Left ventricle myocardium superior (tissue), 1 donor: ENCODE measurements around the gene CCDC80. TPM values are rescaled to one million over a fixed set of nuclear protein-coding genes. Genes with fewer than 3 reads are reported as not detected.
A peak's percentile ranks its signal among the peaks of the same experiment; 100 is the strongest.
"Not testable (repeated sequence)": the region's sequence is repeated elsewhere in the genome, so short reads cannot be mapped to it uniquely, and the experiment has no call there.

Experiments used
- ATAC-seq: fragments of 200-7000 bp; cut with Tn5 transposase; one replicate; pipeline ENCODE4 v1.9.1; 2020; ENCODE audit warnings: mild to moderate bottlenecking, moderate library complexity
- DNase-seq: peaks from one replicate; pipeline ENCODE4 v3.0.0-alpha.2; 2020
- intact Hi-C: fragments of 100-400 bp; cut with micrococcal nuclease; formaldehyde crosslinking; loops from one replicate; pipeline ENCODE4 v1.11.0; 2022
- total RNA-seq: library from RNA; stranded (reverse); fragmentation: NEBNext Ultra II Directional; extraction: Animal tissue kit (Norgen Biotek cat#: 25700); gene quantifications from one replicate; pipeline ENCODE4 v1.2.1, GENCODE V29; 2021
- donor health status: DM: no; HTN: yes; CAD: no; lungs with severe emphysema.

The CCDC80 gene
- total RNA-seq, 1 donor from 2014 or later = 80.0 TPM

DNA sequence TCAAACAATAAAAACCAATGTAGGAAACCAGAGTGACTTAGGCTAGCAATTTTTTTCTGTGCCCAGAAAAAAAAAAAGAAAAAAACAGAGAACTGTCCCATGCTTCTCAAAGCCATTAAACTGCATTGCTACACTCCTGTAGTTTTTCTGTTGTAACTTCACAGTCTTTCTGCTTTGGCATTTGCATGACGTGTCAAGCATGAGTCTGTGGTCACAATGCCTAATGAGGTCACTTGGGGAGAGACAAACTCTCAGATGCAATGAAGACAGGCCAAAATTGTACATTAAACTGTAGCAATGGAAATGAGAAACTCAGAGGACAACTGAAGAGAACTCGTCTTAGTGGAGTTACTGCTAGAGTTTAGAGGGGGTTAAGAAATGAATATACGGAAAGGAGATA is 30.8 kb downstream of the CCDC80 start:
- intact Hi-C loops = no loop called here
- no peak for ATAC-seq
- no peak for DNase-seq

DNA sequence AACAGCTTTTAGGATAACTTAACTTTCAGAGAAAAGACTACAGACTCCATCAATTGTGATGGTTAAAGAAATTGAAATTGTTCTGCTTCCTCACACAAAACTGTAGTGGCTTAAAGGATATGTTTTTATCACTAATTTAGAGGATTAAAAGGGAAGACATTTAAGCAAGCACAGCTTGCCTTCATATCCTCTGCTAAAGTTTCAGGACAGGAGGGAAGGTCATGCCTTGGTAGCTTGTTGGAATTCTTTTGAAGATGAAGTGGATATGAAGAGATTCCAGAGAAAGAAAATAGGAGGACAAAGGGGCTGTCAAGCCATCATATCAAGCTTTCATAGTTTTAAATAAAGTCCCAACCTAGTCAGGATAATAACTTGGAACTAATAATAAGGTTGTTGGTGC is 33.1 kb downstream of the CCDC80 start:
- intact Hi-C loops = no loop called here

DNA sequence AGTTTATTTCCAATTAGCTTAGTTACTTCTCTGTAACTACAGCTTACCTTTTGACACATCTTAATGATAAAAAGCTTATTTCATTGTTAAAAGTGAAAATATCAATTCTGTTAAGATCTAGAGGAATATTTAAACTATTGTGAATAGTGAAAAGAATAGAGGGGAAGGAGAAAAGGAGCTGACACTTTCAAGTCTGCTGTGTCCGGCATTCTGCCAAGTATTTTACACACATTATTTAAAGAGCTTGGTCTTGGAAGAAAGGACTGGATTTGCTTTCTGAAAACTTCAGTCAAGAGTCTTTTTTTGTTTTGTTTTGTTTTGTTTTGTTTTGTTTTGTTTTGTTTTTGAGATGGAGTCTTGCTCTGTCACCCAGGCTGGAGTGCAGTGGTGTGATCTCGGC is 34.8 kb downstream of the CCDC80 start:
- ATAC-seq = no peak
- intact Hi-C loops = no loop called here
- no peak for DNase-seq

More for the DNA sequence above, 33.1 kb downstream of the CCDC80 start:
- ATAC-seq (no peak), DNase-seq (no peak)

DNA sequence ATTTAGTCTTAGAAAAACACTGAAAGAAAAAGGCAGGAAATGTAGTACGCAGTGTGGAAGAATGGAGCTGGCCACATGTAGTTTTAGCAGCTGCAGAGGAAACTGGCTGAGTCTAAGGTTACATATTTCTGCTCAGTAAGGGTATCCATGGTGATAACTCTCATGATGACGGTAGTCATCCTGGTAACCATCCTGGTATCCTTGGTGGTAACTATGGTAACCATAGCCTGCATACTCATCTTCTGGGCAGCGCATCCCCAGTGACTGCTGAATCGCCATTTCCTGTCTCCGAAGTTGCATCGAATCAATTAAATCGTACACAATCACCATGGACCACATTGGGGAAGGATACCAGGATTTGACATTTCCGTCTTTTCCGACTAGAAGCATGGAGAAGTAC is 35.7 kb downstream of the CCDC80 start:
- intact Hi-C loops = no loop called here
- no peak for DNase-seq
- ATAC-seq = no peak

DNA sequence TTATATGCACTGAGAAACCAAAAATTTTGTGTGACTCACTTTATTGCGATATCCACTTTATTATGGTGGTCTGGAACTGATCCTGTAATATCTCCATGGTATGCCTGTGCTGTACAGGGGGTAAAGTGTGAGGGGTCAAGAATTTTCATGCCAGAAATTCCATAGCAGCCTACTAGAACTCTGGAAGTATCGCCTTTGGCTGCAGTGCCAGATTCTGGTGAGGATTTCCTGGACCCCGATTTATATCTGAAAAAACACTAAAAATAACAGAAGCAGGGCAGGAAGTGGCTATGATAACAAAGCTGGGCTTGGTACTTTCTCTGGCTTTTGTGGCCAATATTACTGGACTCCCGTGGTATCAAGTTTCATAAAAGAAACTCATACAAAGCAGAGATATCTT is 36.4 kb downstream of the CCDC80 start:
- intact Hi-C loops = no loop called here
- ATAC-seq (no peak), DNase-seq (no peak)

DNA sequence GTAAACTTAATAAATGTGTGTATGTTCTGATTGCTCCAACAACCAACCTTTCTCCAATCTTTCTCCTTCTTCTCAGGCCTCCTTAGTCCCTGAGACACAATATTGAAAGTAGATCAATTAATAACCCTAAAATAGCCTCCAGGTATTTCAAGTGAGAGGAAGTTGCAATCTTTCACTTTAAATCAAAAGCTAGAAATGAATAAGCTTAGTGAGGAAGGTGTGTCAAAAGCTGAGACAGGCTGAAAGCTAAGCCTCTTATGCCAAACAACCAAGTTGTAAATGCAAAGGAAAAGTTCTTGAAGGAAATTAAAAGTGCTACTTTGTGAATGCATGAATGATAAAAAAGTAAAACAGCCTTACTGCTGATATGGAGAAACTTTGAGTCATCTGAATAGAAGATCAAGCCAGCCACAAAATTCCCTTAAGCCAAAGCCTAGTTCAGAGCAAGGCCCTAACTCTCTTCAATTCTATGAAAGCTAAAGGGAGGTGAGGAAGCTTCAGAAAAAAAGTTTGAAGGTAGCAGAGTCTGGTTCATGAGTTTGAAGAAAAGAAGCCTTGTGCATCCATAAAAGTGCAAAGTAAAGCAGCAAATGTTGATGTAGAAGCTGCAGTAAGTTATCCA is 38.6 kb downstream of the CCDC80 start:
- DNase-seq = no peak
- intact Hi-C loops = no loop called here
- no peak for ATAC-seq

DNA sequence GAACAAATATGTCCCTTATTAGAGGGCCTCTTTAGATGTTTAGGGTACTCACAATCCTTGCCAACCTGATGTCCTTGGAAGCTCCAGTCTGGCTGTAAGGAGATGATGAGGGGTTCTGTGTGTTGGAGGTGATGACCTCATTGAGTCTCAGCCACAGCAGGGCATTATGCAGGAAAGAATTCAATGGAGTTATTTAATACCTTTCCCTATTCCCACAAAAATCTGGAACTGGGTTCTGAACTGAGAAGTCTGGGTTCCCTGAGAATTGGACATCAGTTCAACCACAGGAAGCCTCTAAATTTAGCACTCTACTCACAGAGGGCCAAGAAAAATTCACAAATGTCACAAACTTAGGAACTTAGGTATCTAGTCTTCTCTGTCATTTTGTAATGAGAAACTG is 42.2 kb downstream of the CCDC80 start:
- ATAC-seq (no peak), DNase-seq (no peak)
- intact Hi-C loops = no loop called here

DNA sequence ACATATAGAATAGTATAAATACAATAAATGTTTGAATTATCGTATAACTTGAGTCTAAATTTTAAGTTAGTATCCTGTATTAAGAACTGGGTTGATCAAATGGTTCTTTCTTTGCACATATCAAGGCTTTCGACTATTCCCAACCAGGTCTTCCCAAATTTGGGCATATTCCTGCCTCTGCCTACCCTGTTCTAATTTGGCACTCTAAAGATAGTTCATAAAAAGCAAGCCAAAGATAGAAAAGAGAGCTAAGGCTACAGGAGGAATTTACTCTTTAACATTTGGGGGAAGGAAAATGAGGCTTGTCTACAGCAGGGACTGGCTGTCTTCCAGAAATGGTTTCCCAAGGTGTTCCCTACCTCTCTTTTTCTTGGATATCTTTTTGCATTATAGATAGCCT is 43.0 kb downstream of the CCDC80 start:
- DNase-seq = no peak
- intact Hi-C loops = no loop called here

DNA sequence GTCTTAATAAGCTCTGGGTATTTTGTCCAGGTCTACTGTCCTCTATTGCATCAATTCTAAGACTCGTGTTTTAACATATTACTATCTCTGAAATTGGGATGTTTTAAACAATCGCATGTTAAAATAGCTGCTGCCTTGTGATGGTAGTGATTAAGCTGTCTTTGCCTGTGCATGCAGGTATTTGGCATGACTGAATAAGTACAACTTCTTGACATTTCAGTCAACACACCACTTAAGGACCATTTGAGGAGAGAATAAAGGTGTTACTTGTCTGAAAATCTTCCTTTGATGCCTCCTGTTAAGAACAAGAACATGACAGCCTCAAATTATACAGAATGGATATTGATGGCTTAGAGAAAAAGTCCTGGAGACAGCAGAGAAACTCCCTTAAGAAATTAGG is 46.1 kb downstream of the CCDC80 start:
- intact Hi-C loops = no loop called here
- ATAC-seq (no peak), DNase-seq (no peak)

More for the DNA sequence above, 43.0 kb downstream of the CCDC80 start:
- no peak for ATAC-seq

DNA sequence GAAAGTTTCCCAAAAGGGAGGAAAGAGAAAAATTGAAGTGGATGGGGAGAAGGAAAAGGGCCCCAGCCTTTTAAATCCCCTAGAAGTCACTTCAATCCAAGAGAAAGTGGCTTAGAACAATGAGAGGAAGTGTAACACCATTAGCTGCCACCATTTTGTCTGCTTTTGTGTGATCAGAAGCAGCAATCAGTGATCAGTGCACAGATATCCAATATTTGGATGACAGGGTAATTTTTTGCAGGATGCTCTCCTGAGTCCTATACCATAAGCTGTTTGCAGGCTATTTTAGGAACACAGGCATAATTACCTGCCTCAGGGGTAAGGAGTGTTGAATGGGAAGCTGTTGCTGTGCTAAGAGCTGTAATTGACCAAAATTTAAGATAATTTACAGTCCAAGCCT is 47.7 kb downstream of the CCDC80 start:
- intact Hi-C loops = no loop called here
- ATAC-seq (no peak), DNase-seq (no peak)

DNA sequence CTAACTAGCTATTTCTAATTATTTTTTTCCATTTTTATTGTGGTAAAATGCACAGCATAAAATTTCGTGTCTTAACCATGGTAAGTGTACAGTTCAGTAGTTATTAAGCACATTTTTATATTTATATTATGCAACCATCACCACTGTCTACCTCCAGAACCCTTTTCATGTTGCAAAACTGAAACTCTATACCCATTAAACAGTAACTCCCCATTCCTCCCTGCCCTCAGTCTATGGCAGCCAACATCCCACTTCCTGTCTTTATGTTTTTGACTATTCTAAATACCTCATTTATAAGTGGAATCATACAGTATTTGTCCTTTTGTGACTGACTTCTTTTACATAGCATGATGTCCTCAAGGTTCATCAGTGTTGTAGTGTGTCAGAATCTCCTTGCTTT is 53.6 kb downstream of the CCDC80 start:
- no peak for DNase-seq
- intact Hi-C loops = no loop called here
- no peak for ATAC-seq

DNA sequence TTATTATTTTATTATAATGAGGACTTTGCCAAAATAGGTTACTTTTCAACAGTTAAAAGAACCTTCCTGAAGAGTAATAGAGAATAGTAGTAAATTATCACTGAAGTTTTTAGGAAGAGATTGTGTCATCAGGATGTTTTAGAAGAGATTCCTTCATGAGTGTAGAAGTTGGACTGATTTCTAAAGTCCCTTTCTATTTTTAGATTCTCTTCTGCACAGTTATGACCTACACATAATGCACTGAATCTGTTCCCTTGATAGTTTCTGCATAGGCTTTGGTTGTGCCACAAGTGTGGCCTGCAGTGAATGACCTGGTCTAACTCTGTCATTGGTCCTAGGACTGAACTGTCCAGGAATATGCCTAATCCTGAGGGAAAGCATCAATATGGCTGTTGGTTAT is 55.2 kb downstream of the CCDC80 start:
- ATAC-seq (peak; percentile 53), DNase-seq (no peak)
- intact Hi-C loops = no loop called here

DNA sequence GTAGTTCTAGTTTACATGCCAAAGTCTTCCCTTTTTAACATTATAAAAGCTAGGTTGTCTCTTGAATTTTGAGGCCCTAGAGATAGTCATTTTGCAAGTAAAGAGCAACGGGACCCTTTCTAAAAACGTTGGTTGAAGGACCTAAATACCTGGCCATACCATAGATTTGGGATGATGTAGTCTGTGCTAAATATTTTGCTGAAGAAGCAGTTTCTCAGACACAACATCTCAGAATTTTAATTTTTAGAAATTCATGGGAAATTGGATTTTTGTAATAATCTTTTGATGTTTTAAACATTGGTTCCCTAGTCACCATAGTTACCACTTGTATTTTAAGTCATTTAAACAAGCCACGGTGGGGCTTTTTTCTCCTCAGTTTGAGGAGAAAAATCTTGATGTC is 57.8 kb downstream of the CCDC80 start:
- ATAC-seq = no peak
- intact Hi-C loops = loop anchor here (5.0 kb wide), 1 partner anchor 394 kb away; the partner anchor contains the start of gene CD200R1
- no peak for DNase-seq

DNA sequence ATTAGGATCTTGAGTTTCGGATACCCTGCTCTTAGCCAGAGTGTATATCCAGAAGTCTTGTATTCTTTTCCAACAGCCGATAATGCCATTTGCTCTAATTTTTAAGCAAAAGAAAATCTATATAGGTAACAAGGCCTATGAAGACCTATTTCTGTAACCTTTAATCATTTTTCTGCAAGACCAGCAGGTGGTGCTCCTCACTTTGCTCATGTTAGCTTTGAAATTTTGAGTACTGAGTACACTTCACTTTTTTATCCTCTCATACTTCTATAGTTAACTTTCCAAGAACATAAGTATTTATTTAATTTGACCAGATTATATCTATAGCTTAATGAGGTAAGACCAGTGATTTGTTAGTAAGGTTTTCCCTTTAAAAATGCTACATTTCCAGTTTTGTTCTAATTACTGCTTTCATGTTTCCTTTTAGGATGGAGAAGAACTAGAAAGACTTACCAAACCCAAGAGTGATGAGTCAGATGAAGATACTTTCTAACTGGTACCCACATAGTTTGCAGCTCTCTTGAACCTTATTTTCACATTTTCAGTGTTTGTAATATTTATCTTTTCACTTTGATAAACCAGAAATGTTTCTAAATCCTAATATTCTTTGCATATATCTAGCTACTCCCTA is 58.6 kb downstream of the CCDC80 start:
- no peak for DNase-seq
- no peak for ATAC-seq
- intact Hi-C loops = loop anchor here (5.0 kb wide), 1 partner anchor 395 kb away; the partner anchor contains the start of gene CD200R1

DNA sequence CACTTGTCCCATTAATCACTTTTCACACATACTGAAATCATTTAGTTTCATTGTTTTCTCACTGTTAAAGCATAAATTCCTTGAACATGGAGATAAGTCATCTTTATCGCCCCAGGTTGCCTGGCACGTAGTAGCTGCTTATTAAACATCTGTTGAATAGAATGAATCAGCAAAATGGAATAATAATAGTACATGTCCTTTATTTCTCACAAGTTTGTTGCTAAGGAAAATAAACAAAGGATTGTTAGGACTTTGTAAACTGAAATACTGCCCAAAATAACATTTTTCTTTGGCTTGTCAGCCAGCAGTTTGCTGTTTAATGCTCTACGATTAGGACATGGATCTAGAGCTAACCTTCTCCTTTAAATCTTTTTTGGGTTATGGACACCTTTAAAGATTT is 61.2 kb downstream of the CCDC80 start:
- intact Hi-C loops = loop anchor here (5.0 kb wide), 1 partner anchor 398 kb away; the partner anchor contains the start of gene CD200R1
- ATAC-seq (no peak), DNase-seq (no peak)

DNA sequence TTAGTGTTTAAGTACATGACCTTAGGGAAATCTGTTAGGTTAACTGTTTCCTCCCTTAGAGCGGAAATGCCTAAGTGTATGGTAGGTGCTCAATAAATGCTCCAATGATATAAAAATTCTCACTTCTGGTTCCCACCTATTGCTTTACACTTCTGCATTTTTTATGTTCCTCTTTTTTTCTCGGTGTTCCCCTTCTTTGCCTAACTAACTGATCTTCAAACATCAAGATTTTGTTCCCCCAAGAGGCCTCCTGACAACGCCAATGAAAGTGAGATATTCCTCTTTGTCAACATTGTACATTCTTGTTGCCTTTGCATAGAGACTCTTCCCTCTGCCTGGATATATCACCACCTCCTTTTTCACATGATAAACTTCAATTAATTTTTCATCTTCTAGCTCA is 61.7 kb downstream of the CCDC80 start:
- ATAC-seq (no peak), DNase-seq (no peak)
- intact Hi-C loops = no loop called here

DNA sequence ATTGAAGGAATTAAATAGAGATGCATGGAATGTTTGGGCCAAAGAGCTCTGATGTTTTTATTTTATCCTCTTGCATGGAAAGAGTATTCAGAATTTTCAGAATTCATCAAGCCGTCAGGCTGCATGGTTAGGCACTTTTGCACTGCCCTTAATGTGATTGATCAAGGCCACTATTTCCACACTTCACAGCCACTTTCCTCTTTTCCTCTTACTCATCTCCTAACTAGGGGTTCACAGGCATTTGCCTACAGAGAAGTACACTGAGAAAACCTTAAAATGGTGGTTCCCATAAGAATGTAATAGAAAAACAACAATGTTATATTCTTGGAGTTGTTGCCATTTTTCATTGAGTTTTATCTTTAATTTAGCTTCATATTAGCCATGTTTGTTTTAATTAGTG is 68.2 kb downstream of the CCDC80 start:
- intact Hi-C loops = no loop called here
- DNase-seq = no peak
- ATAC-seq = no peak

DNA sequence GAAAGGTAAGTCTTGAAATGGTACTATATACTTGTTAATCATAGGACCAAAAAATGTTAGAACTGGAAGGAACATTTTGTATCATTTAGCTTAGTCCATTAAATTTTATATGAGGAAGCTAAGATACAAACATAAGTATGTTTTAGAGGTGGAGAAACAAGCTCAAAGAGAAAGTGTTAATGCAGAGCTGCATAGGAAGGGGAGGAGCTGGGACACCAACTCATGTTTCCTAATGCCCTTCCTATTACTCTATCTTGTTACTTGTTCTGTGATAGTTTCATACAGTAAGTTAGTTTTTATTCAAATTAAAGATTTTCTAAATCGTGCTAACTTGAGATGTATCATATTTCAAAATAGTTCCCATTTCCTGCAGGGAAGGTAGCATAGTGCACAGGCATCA is 71.7 kb downstream of the CCDC80 start:
- DNase-seq = no peak
- ATAC-seq = no peak
- intact Hi-C loops = no loop called here

DNA sequence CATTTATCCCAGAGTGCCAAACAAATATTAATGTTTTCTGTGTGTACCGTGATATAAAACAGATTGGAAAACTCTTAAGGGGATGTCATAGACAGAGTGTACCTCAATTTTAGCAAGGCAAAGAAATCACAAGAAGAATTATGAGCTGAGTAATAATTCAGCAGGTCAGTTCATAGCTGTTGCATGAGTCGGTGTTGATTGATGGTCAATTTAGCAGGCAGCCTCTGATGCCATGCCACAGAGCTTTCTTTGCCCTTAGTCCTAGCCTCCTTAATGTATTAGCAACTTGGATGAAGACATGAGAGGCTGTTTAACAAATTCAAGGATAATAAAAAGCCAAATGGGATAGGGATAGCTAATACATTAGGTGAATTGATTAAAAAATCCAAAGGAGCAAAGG is 72.3 kb downstream of the CCDC80 start:
- DNase-seq (no peak), ATAC-seq (no peak)
- intact Hi-C loops = no loop called here

DNA sequence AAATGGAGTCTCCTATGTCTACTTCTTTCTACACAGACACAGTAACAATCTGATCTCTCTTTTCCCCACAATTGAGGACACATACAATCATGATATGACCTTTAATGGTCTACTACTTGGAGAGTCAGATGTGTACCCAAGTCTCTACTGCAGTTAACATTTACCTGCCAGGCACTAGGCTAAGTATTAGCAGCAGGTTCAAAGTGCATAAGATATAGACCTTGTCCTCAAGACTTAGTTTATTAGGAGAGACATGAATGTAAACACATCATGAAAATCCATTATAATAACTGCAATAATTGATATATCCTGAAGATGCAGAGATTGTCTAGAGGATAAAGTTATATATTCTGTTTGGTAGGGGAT is 76.0 kb downstream of the CCDC80 start:
- no peak for DNase-seq
- ATAC-seq = no peak
- intact Hi-C loops = no loop called here

DNA sequence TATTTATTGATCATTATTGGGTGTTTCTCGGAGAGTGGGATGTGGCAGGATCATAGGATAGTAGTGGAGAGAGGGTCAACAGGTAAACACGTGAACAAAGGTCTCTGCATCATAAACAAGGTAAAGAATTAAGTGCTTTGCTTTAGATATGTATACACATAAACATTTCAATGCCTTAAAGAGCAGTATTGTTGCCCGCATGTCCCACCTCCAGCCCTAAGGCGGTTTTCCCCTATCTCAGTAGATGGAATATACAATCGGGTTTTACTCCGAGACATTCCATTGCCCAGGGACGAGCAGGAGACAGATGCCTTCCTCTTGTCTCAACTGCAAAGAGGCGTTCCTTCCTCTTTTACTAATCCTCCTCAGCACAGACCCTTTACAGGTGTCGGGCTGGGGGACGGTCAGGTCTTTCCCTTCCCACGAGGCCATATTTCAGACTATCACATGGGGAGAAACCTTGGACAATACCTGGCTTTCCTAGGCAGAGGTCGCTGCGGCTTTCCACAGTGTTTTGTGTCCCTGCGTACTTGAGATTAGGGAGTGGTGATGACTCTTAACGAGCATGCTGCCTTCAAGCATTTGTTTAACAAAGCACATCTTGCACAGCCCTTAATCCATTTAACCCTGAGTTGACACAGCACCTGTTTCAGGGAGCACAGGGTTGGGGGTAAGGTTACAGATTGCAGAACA is 76.5 kb downstream of the CCDC80 start:
- intact Hi-C loops = not testable (repeated sequence)

More for the DNA sequence above, 76.5 kb downstream of the CCDC80 start:
- DNase-seq, ATAC-seq: not testable (repeated sequence)
